Mesothelial cell of epicardium (in vitro differentiated cells): Measurements from ENCODE around the gene C1QTNF1. TPM values are rescaled to one million over a fixed set of nuclear protein-coding genes. Genes with fewer than 3 reads are reported as not detected.
"Not testable (repeated sequence)": the region's sequence is repeated elsewhere in the genome, so short reads cannot be mapped to it uniquely, and the experiment has no call there.

Experiments used
- DNase-seq, 2 experiments: peaks; one replicate each; pipeline ENCODE4 v3.0.0; 2021; ENCODE audit warnings: low spot score in 2 of 2; ENCODE audit not compliant: unreplicated experiment in 2 of 2
- H3K27ac Mint-ChIP-seq: 2 replicates; pipeline ENCODE4 v1.8.0; 2021; ENCODE audit warnings: mixed read lengths
- H3K27me3 Mint-ChIP-seq: 2 replicates; pipeline ENCODE4 v1.8.0; 2021; ENCODE audit warnings: low read depth, mixed read lengths
- H3K36me3 Mint-ChIP-seq: 2 replicates; pipeline ENCODE4 v1.8.0; 2021; ENCODE audit warnings: mixed read lengths
- H3K4me1 Mint-ChIP-seq: 2 replicates; pipeline ENCODE4 v1.8.0; 2021; ENCODE audit warnings: mixed read lengths
- H3K4me3 Mint-ChIP-seq: 2 replicates; pipeline ENCODE4 v1.8.0; 2021; ENCODE audit warnings: mild to moderate bottlenecking, moderate library complexity, mixed read lengths
- H3K9me3 Mint-ChIP-seq: 2 replicates; pipeline ENCODE4 v1.8.0; 2021; ENCODE audit warnings: mixed read lengths
- total RNA-seq: library from RNA; stranded (reverse); gene quantifications from 3 replicates; pipeline ENCODE4 v1.2.1, GENCODE V29; 2021
- TF ChIP-seq, protein P1 (sequence below): fragments of 200-600 bp; sonication (generic); IDR thresholded peaks from one replicate; pipeline ENCODE4 v1.5.0; 2021; ENCODE audit warnings: antibody characterized with exemption; ENCODE audit not compliant: unreplicated experiment

Gene C1QTNF1
- total RNA-seq, 1 donor from 2014 or later, result 22.1 TPM

DNA sequence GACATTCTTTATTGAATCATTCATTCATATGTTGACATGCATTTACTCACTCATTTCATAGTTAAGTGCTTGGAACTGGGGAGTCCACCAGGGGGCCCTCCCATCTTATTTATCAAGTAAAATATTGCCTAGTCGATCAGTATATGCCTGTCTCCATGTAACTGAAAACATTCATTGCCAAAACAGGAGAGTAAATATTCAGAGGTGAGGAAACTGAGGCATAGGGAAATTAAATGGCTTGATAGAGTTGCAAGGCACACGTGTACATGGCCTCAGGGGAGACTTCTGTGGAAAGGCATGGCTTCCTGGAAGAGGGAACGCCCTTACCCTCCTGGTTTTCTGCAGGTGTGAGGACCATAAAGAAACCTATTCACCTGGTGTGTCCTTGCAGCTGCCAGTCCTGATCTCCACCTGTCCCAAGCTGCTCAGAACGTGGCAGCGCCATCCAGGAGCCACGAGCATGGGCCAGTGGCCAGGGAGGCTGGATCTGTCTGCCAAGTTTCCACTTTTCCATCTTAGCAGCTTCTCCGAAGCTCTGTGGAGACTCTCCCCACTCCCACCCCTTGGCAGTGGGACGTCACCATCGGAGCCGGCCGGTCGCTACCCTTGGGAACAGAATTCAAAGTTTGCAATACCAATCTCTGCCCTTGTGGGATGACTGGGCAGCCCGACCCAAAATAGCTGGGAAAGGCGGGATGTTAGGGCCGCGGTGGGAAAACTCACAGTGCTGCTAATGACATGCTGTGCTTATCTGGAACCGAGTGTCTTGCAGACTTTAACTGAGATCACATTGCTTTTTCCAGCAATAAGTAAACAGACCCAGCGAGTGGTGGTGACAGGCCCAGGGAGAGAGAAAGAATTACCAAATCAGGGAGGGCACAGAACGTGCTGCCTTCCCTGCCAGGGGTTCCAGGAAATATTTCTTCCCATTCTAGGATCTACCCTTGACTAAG is 4.1 kb upstream of the C1QTNF1 start:
- no peak for DNase-seq
- no peak overlapping the region for H3K27ac Mint-ChIP-seq
- peaks cover 3% of the 10 kb centered on the region for H3K9me3 Mint-ChIP-seq
- H3K36me3 Mint-ChIP-seq, result no peaks in the 10 kb centered on the region
- H3K4me1 Mint-ChIP-seq, result peaks cover 12% of the 10 kb centered on the region
- peaks cover 9% of the 10 kb centered on the region for H3K27me3 Mint-ChIP-seq
- H3K4me3 Mint-ChIP-seq, result no peak overlapping the region
- TF ChIP-seq, protein P1, sequence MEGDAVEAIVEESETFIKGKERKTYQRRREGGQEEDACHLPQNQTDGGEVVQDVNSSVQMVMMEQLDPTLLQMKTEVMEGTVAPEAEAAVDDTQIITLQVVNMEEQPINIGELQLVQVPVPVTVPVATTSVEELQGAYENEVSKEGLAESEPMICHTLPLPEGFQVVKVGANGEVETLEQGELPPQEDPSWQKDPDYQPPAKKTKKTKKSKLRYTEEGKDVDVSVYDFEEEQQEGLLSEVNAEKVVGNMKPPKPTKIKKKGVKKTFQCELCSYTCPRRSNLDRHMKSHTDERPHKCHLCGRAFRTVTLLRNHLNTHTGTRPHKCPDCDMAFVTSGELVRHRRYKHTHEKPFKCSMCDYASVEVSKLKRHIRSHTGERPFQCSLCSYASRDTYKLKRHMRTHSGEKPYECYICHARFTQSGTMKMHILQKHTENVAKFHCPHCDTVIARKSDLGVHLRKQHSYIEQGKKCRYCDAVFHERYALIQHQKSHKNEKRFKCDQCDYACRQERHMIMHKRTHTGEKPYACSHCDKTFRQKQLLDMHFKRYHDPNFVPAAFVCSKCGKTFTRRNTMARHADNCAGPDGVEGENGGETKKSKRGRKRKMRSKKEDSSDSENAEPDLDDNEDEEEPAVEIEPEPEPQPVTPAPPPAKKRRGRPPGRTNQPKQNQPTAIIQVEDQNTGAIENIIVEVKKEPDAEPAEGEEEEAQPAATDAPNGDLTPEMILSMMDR, result peak; percentile 54

DNA sequence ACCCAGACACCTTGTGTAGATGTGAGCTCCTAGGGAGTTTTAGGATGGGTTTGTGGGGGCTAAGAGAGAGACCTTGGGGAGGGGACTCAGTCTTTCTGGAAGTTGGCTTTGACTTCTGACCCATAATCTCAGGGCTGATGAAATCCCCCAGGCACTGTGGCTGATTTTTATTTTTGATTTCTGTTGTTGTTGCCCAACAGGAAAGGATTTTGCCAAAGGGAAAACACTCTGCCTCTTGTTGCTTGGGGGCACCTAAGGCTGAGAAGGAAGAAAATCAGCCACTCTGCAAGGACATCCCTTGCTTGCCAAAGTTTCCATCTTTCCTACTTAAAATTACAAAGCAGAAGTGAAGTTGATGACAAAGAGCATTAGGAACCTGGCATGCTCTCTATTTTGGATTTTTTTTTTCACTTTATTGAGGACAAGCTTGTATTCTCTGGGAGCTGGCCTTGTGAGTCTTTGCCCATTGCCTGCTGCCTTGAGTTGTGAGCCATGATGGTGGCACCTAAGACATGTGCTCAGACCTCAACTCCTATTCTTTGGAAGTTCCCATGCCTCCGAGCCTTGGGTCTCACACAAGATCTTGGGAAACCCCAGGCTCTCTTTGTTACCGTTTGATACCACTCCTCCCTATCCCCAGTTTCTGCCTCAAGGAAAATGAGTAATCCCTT is 3.2 kb upstream of the C1QTNF1 start:
- Mint-ChIP-seq H3K4me1 (peaks cover 18% of the 10 kb centered on the region), H3K4me3 (no peak overlapping the region), H3K36me3 (no peaks in the 10 kb centered on the region), H3K27me3 (peaks cover 13% of the 10 kb centered on the region), H3K9me3 (peaks cover 3% of the 10 kb centered on the region), H3K27ac (no peak overlapping the region)
- TF ChIP-seq, protein P1, result no peak
- DNase-seq, result no peak

DNA sequence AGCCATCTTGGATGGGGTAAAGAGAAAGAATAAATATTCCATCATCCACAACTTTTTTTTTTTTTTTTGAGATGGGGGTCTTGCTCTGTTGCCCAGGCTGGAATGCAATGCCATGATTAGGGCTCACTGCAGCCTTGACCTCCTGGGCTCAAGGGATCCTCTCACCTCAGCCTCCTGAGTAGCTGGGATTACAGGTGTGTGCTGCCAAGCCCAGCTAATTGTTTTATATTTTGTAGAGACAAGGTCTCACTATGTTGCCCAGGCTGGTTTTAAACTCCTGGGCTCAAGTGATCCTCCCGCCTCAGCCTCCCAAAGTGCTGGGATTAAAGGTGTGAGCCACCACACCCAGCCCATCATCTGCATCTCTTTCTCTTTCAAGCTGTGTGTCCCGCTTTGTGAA is 2.0 kb upstream of the C1QTNF1 start:
- H3K4me3 Mint-ChIP-seq, H3K9me3 Mint-ChIP-seq, H3K27ac Mint-ChIP-seq, DNase-seq, H3K36me3 Mint-ChIP-seq: not testable (repeated sequence)
- Mint-ChIP-seq H3K27me3 (peaks cover 13% of the 10 kb centered on the region), H3K4me1 (peaks cover 25% of the 10 kb centered on the region)

DNA sequence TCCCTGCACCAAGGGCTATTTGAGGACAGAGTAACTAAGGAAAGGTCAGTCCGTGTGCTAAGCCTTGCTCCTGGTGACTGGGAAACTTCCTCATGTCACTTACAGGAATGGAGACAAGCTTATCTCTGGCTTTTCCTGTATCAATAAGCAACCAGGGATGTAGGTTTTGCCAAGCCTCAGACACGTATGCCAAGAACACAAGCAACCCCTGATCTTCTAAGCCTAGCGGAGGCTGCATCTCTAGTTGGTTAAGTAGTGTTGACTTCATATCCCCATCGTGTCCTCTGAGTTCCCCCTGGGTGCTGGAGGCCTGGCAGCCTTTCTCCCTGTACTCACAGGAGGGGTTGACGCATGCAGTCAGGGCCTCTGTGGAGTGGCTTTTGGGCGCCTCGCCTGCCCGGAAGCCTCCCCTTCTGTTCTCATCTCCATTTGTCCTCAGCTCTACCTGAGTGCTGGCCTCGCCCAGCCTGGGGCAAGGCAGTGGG is 1.4 kb upstream of the C1QTNF1 start:
- no peak overlapping the region for H3K4me3 Mint-ChIP-seq
- H3K36me3 Mint-ChIP-seq, result no peaks in the 10 kb centered on the region
- H3K4me1 Mint-ChIP-seq, result peaks cover 31% of the 10 kb centered on the region
- H3K27ac Mint-ChIP-seq, result no peak overlapping the region
- no peaks in the 10 kb centered on the region for H3K9me3 Mint-ChIP-seq
- peaks cover 13% of the 10 kb centered on the region for H3K27me3 Mint-ChIP-seq
- DNase-seq, result no peak
- TF ChIP-seq, protein P1, result no peak

DNA sequence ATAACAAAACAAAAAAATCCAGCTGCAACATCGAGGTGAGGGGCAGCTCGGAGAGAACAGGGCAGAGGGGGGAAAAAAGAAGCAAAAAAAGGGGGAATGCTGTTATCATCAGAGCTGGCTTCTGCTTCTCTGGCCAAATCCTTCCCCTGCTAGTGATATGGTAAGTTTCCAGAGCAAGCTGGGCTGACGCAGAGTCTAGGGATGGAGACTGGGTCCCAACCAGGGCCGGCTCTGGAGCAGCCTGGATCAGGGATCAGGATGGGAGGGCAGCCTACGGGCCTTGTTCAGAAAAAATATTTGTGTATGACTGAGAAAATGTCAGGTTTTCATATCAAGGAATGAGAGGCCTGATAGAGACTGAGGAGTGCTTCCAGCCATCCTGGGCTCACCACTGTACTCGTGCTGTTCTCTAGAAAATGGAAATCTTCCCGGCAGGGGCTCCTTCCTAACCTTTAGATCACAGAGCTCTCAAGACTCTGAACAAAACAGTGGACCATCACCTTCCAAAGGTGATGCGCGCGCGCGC is 726 bp upstream of the C1QTNF1 start:
- no peaks in the 10 kb centered on the region for H3K36me3 Mint-ChIP-seq
- H3K27ac Mint-ChIP-seq, result no peak overlapping the region
- TF ChIP-seq, protein P1, result no peak
- DNase-seq, result no peak
- H3K4me3 Mint-ChIP-seq, result peak overlapping the region; percentile 91
- H3K4me1 Mint-ChIP-seq, result peaks cover 38% of the 10 kb centered on the region
- H3K9me3 Mint-ChIP-seq, result no peaks in the 10 kb centered on the region
- peaks cover 13% of the 10 kb centered on the region for H3K27me3 Mint-ChIP-seq
